Epithelial cell of proximal tubule (primary cell): ENCODE data around the gene BLM. TPM values are rescaled to one million over a fixed set of nuclear protein-coding genes. Genes with fewer than 3 reads are reported as not detected.
"Not testable (repeated sequence)": the region's sequence is repeated elsewhere in the genome, so short reads cannot be mapped to it uniquely, and the experiment has no call there.

Experiments
- DNase-seq: peaks from one replicate; pipeline ENCODE4 v3.0.0-alpha.2; 2011; ENCODE audit warnings: low read depth
- H3K4me3 ChIP-seq: 2 replicates; pipeline ENCODE4 v1.5.1; 2011; ENCODE audit warnings: low read depth, mild to moderate bottlenecking, low read length
- CTCF ChIP-seq: conservative IDR thresholded peaks from 2 replicates; pipeline ENCODE4 v1.5.1; 2012; ENCODE audit warnings: low read depth, mild to moderate bottlenecking, low read length
- total RNA-seq: library from RNA; depleted of rRNA; stranded (reverse); fragments of >200 nt; gene quantifications from 2 replicates; pipeline ENCODE4 v1.2.3, GENCODE V29; 2015

The BLM gene
- total RNA-seq, 1 donor from 2014 or later: 13.0 TPM

DNA sequence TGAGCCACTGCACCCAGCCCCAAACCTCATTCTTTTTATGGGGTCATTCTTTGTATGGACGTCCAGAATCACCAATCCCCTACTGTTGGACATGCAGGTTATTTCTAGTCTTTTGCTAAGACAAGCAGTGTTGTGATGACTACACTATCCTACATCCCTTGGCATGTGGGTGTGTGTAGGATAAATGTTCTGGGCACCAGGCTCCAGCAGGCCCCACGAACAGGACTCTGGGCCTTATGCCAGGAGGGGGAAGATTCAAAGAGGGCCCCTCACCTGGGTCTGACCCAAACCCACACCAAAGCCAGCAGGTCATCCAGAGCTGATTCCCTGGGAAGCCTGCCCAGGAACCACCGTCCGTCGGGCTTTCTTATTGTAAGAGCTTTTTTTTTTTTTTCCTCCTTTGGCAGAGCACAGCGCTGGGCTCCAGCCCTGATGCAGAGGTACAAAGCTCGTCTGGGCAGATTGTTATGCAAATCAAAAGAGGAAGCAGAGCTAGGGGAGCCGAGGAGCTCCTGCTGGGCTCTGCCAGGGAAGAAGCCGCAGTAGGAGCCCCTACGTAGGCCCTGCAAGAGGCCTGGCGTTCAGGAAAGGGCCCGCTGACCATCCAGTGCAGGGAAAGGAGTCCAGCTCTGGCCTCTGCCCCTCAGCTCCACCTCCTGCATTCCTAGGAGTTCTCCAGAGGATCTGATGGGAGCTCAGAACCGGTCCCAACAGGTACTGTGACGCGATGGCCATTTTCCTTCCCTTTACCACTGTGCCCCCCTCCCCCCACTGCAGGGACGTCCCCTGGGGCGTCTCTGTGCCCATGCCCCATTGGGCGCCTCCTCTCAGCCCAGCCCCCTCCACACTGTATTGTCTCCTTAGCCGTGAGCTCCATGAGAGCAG is 122.3 kb downstream of the BLM start:
- TF ChIP-seq CTCF: no peak
- H3K4me3 ChIP-seq: no peak overlapping the region
- DNase-seq: no peak

DNA sequence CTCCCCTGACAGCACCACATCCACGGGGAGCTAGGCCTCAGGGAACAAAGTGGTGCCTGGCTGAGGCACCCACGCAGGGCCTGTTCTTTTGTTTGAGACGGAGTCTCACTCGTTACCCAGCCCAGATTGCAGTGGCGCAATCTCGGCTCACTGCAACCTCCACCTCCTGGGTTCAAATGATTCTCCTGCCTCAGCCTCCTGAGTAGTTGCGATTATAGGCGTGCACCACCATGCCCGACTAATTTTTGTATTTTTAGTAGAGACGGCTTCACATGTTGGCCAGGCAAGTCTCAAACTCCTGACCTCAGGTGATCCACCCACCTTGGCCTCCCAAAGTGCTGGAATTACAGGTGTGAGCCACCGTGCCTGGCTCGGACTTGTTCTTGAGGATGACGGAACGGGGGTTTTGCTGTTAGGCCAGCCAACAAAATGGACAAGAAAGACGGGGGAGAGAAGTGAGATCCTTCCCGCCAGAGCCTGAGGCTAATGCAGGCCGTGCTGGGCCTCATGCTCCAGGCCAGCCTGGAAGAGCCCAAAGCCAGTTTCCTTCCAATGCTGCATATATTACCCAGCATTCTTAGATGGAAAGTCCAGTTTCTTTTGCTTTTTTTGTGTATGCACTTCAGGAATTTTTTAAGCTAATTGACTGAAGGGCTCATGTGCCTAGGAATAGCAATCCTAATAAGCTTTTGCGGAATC is 123.2 kb downstream of the BLM start:
- DNase-seq: no peak
- no peak overlapping the region for H3K4me3 ChIP-seq
- no peak for TF ChIP-seq CTCF

DNA sequence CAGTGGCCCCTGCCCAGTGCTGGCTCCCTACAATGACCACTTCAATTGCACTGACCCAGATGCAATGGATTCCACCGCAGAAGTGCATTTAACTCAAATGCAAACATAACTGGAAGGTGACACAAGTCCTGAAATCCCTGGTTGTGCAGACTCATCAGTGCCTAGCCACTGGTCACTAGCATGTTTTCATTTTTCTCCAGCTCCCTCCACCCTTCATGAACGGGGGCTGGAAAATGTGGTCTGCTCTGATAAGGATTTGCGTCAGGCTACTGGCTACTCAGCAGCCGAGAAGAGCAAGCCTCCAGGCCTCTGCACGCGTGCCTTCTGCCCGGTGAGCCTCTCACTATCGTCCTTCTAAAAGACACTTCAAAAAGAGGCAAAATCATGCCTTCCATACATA is 123.8 kb downstream of the BLM start:
- no peak for TF ChIP-seq CTCF
- DNase-seq: no peak
- no peak overlapping the region for H3K4me3 ChIP-seq

- no peak for DNase-seq
- TF ChIP-seq CTCF: no peak
Observed at GRCh38 chr15:90844696-90845095, 127.5 kb downstream of the BLM start.

DNA sequence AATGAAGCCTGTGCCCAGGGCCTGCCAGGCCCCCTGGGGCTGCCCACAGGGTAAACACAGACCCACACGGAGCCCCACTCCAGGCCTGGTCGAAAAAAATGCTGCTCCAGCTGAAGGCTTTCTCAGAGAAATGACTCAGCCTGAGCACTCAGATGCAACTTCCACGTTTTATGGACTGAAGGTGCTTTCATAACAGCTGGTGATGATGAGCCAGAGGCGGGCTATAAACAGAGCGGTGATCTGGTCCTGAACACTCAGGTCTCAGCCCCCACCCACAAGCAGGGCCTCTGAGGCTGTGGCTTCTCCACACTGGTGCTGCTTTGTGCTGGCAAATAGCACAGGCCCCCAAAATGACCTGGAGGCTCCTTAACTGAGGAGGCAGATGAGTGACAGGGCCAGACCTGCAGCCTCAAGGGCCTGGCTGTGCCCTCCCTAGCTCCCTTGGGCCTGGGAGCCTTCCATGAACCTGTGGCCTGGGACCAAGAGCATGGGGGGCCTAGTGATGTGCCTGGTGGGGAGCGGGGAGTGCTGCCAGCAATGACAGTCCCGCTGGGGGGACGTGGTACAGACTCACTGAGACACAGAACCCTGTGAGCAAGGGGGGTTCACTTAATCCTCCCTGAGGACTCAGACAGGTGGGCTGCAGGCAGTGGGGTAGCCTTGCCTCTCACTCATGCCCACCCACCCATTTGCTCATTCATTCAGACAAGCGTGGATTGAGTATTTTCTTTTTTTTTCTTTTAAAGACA is 128.2 kb downstream of the BLM start:
- no peak for TF ChIP-seq CTCF
- DNase-seq: no peak
- no peak overlapping the region for H3K4me3 ChIP-seq

More at GRCh38 chr15:90844696-90845095, 127.5 kb downstream of the BLM start:
- no peak overlapping the region for H3K4me3 ChIP-seq

DNA sequence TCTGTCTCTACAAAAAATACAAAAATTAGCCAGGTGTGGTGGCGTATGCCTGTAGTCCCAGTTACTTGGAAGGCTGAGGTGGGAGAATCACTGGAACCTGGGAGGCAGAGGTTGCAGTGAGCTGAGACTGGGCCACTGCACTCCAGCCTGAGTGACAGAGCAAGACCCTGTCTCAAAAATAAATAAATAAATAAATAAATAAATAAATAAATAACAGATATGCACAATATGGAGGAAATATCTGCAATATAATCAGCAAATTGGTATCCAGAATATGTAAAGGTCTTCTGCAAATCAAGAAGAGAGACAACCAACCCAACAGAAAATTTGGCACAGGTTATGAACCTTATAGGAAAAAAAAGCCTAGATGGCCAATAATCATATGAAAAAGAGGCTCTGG is 132.3 kb downstream of the BLM start:
- H3K4me3 ChIP-seq, DNase-seq: not testable (repeated sequence)

DNA sequence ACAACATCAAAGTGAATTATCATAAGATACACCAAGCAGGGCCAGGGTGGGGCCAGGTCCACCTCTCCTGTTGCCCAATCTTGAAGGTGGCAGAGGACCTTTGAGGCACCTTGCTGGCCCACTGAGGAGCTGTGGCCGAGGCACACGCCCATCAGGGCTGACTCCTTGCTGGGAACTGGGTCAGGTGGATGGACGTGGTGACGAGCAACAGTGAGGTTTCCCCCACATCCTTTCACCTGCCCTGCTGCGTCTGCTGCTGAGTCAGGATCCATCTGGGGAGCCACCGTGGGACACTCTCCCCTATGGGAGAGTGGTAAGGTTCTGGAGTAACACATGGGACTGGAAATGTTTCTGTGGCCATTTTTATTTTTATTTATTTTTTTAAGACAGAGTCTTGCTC is 134.0 kb downstream of the BLM start:
- H3K4me3 ChIP-seq: no peak overlapping the region
- TF ChIP-seq CTCF: no peak
- no peak for DNase-seq
